Measurements from ENCODE around the gene SVBP.

SVBP gene

DNA sequence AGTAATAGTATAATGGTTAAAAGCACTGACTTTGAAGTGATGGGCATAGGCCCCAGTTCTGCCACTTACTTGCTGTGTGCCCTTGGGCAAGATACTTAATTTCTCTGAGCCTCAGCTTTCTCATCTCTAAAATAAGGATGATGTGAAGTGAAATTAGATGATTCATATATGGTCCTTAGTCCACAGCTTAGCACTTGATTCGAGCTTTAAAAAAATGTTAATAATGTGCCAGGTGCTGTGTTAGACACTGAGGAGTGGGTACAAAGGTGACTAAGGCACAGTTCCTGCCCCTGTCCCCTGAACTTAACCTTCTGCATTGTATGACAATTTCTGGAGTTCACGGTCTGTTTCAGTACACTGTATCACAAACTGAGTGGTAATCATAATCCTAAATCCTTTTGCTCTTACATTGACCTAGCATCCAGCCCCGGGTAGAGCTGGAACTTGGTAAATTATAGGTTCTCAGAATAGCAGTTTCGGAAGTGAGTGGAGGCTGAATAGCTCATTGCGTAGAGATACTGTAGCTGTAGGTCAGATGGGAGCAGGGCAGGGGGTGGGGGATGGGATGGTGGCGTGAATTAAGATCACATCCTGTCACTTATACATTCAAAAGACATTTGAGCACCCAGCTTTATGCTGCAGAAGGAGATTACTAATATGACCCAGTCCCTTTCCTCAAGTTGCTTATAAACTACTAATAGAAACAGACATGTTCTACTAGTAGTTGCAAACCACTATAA is 30.7 kb upstream of the SVBP start:
- POLR2A ChIA-PET = no interaction called here
- H3K9me3 ChIP-seq (ENCODE audit: control insufficient read depth, insufficient read depth, low read depth, low read length) = no peaks in the 10 kb centered on the region
- CTCF ChIA-PET = interaction anchor here (0.9 kb wide), 1 partner anchor 226 kb away, joined by 3 read pairs; no protein-coding TSS in a partner anchor

DNA sequence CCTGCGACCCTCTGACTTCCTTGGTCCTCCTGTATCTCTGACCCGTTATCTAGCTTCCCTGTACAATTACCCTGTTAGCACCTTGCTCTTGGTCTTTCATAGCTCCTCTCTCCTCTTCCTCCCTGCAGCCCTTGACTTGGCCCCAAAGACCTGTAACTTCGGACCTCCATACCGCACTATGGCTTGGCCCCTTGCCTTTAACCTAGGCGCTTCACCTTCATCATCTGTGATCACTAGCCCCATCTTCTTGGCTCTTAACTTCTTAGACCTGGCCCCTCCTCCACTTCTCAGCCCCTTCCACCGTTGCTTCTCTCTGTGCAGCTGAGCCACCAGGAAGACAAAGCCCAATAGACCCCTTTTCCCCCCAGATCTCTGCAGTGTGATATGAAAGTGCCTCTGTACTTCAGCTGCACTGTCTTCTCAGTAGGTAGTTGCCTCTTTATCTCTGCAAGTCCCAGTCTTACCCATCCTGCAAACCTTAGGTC is 30.0 kb upstream of the SVBP start:
- Histone ChIP-seq H3K36me3 (ENCODE audit: control insufficient read depth in 2 of 2, insufficient read depth in 1 of 2, low read length in 2 of 2) (peaks cover 10 to 57% of the 10 kb centered on the region in 2 experiments; a peak in 2 of 3 replicates), H3K4me3 (ENCODE audit: low read depth, low read length) (peak overlapping the region; percentile 85), H3K9me3 (ENCODE audit: control insufficient read depth, insufficient read depth, low read depth, low read length) (no peaks in the 10 kb centered on the region), H3K4me1 (ENCODE audit: control insufficient read depth, insufficient read depth, low read length) (no peaks in the 10 kb centered on the region), H3K27ac (ENCODE audit: extremely low read depth, low read depth, low read length) (peak overlapping the region; percentile 70)
- ChIA-PET CTCF (interaction anchor here (0.6 to 1.3 kb wide), 4 partner anchors 12 to 1027 kb away, joined by 3 to 6 read pairs (median 3); no protein-coding TSS in a partner anchor), POLR2A (interaction anchor here (1.3 to 2.6 kb wide), 8 partner anchors 9 to 80 kb away, joined by 4 to 35 read pairs (median 8); partner anchors contain the start of genes C1orf50, ERMAP, P3H1 and SVBP)
- no peak for TF ChIP-seq EGR2 (tag by site-specific recombination; IDR thresholded peaks at IDR 0.05; ENCODE audit: low read depth)
- 0 out of 2 replicates have a peak, but pooled peaks have one; percentile 10 for TF ChIP-seq ZNF133 (tag by site-specific recombination; IDR thresholded peaks at IDR 0.05)
- TF ChIP-seq, protein P1, sequence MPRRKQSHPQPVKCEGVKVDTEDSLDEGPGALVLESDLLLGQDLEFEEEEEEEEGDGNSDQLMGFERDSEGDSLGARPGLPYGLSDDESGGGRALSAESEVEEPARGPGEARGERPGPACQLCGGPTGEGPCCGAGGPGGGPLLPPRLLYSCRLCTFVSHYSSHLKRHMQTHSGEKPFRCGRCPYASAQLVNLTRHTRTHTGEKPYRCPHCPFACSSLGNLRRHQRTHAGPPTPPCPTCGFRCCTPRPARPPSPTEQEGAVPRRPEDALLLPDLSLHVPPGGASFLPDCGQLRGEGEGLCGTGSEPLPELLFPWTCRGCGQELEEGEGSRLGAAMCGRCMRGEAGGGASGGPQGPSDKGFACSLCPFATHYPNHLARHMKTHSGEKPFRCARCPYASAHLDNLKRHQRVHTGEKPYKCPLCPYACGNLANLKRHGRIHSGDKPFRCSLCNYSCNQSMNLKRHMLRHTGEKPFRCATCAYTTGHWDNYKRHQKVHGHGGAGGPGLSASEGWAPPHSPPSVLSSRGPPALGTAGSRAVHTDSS (tag by site-specific recombination; IDR thresholded peaks at IDR 0.05) = peak; percentile 33; the same call in 1 of the 2 replicates
- 0 out of 2 replicates have a peak, but pooled peaks have one; percentile 25 for TF ChIP-seq ZNF792 (tag by site-specific recombination; IDR thresholded peaks at IDR 0.05)
- peak; percentile 54; the same call in 1 of the 2 replicates for TF ChIP-seq SCRT2 (tag by site-specific recombination; IDR thresholded peaks at IDR 0.05)

More for the DNA sequence above, 30.7 kb upstream of the SVBP start:
- Histone ChIP-seq H3K4me1 (ENCODE audit: control insufficient read depth, insufficient read depth, low read length) (no peaks in the 10 kb centered on the region), H3K4me3 (ENCODE audit: low read depth, low read length) (no peak overlapping the region), H3K27ac (ENCODE audit: extremely low read depth, low read depth, low read length) (no peak overlapping the region), H3K36me3 (ENCODE audit: control insufficient read depth in 2 of 2, insufficient read depth in 1 of 2, low read length in 2 of 2) (peaks cover 10 to 57% of the 10 kb centered on the region in 2 experiments; a peak in 2 of 3 replicates)
- no peak for TF ChIP-seq KLF10 (tag by site-specific recombination; IDR thresholded peaks at IDR 0.05)
- TF ChIP-seq SP7 (tag by site-specific recombination; IDR thresholded peaks at IDR 0.05) = peak; percentile 32; the same call in 1 of the 2 replicates
- TF ChIP-seq ZNF354C (tag by site-specific recombination; IDR thresholded peaks at IDR 0.05; ENCODE audit: borderline replicate concordance, low read depth) = no peak

DNA sequence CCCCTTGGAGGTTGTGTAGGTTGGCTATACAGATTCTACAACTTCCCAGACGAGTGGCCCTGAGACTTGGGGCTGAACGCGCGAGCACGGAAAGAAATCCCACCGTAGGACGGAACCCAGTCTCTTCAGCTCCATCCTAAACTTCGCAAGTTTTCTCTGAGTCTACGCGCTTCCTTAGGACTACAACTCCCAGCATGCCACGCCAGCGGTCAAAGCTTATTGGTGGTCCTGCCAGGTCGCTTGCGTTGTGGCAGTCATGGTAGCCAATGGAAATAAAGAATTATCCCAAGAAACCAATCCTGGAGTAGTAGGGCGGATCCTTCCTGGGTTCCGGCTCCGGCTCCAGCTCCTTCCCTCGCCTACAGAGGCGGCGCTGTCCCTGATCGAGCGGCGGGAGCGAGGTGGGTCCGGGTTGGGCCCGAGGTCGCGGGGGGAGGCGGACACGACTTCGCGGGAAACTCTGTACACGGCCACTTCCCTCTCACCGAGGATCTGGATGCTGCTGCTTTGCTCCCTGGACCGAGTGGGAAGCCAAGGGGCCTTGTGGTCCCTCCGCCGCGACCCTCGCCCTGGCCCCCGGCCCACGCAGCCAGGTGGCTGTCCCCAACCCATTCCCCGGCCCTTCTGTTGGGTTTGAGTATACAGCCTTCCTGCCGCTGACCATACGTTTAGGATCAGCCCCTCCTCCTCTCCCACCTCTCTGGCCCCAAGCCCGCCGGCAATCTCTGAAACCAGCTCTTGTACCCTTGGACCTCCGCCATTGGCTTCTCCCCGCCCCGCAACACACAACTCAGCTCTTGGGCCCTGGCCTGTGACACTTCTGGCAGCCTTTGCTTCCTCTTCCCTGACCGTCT is 29.3 kb upstream of the SVBP start, which contains the start of gene ZNF691:
Gene ZNF691 (plus strand): TSS at position 357 of the 854 bp plus-strand sequence. CDS start 3,046 bp downstream, outside the sequence.
- CTCF ChIA-PET = interaction anchor here (0.5 to 1.3 kb wide), 13 partner anchors 9 to 1401 kb away, joined by 3 to 6 read pairs (median 4); no protein-coding TSS in a partner anchor
- H3K36me3 ChIP-seq (ENCODE audit: control insufficient read depth in 2 of 2, insufficient read depth in 1 of 2, low read length in 2 of 2) = peaks cover 10 to 57% of the 10 kb centered on the region in 2 experiments; a peak in 2 of 3 replicates
- H3K9me3 ChIP-seq (ENCODE audit: control insufficient read depth, insufficient read depth, low read depth, low read length) = no peaks in the 10 kb centered on the region
- H3K4me3 ChIP-seq (ENCODE audit: low read depth, low read length) = peak within 1 kb of the TSS; percentile 85
- POLR2A ChIA-PET = interaction anchor here (0.5 to 2.6 kb wide), 24 partner anchors 9 to 568 kb away, joined by 3 to 35 read pairs (median 4); partner anchors contain the start of genes C1orf50, ERMAP, P3H1 and SVBP
- no peaks in the 10 kb centered on the region for H3K4me1 ChIP-seq (ENCODE audit: control insufficient read depth, insufficient read depth, low read length)
- H3K27ac ChIP-seq (ENCODE audit: extremely low read depth, low read depth, low read length) = peak within 1 kb of the TSS; percentile 70
- TF ChIP-seq ZNF214 (tag by site-specific recombination; IDR thresholded peaks at IDR 0.05; ENCODE audit: borderline replicate concordance) (no peak), BCL11B (tag by site-specific recombination; IDR thresholded peaks at IDR 0.05; ENCODE audit: low read depth) (peak; percentile 82), ZNF211 (tag by site-specific recombination; IDR thresholded peaks at IDR 0.05; ENCODE audit: low read depth) (no peak), ZNF184 (tag by site-specific recombination; IDR thresholded peaks at IDR 0.05) (no peak), MZF1 (tag by site-specific recombination; IDR thresholded peaks at IDR 0.05; ENCODE audit: borderline replicate concordance) (no peak), ZNF335 (tag by site-specific recombination; conservative IDR thresholded peaks at IDR 0.05) (peak; percentile 99), ZNF112 (tag by site-specific recombination; IDR thresholded peaks at IDR 0.05) (no peak), ZNF48 (tag by site-specific recombination; IDR thresholded peaks at IDR 0.05) (no peak), ZNF654 (tag by site-specific recombination; IDR thresholded peaks at IDR 0.05; ENCODE audit: low read depth) (no peak), ZNF133 (tag by site-specific recombination; IDR thresholded peaks at IDR 0.05) (no peak), ZNF10 (tag by site-specific recombination; IDR thresholded peaks at IDR 0.05) (no peak; the same call in 1 of the 2 replicates)
- TF ChIP-seq, protein P2, sequence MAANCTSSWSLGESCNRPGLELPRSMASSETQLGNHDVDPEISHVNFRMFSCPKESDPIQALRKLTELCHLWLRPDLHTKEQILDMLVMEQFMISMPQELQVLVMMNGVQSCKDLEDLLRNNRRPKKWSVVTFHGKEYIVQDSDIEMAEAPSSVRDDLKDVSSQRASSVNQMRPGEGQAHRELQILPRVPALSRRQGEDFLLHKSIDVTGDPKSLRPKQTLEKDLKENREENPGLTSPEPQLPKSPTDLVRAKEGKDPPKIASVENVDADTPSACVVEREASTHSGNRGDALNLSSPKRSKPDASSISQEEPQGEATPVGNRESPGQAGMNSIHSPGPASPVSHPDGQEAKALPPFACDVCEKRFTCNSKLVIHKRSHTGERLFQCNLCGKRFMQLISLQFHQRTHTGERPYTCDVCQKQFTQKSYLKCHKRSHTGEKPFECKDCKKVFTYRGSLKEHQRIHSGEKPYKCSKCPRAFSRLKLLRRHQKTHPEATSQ (tag by site-specific recombination; IDR thresholded peaks at IDR 0.05) = no peak
- TF ChIP-seq, protein P3, sequence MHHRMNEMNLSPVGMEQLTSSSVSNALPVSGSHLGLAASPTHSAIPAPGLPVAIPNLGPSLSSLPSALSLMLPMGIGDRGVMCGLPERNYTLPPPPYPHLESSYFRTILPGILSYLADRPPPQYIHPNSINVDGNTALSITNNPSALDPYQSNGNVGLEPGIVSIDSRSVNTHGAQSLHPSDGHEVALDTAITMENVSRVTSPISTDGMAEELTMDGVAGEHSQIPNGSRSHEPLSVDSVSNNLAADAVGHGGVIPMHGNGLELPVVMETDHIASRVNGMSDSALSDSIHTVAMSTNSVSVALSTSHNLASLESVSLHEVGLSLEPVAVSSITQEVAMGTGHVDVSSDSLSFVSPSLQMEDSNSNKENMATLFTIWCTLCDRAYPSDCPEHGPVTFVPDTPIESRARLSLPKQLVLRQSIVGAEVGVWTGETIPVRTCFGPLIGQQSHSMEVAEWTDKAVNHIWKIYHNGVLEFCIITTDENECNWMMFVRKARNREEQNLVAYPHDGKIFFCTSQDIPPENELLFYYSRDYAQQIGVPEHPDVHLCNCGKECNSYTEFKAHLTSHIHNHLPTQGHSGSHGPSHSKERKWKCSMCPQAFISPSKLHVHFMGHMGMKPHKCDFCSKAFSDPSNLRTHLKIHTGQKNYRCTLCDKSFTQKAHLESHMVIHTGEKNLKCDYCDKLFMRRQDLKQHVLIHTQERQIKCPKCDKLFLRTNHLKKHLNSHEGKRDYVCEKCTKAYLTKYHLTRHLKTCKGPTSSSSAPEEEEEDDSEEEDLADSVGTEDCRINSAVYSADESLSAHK (tag by site-specific recombination; IDR thresholded peaks at IDR 0.05) = 0 out of 2 replicates have a peak, but pooled peaks have one; percentile 29
- TF ChIP-seq, protein P4, sequence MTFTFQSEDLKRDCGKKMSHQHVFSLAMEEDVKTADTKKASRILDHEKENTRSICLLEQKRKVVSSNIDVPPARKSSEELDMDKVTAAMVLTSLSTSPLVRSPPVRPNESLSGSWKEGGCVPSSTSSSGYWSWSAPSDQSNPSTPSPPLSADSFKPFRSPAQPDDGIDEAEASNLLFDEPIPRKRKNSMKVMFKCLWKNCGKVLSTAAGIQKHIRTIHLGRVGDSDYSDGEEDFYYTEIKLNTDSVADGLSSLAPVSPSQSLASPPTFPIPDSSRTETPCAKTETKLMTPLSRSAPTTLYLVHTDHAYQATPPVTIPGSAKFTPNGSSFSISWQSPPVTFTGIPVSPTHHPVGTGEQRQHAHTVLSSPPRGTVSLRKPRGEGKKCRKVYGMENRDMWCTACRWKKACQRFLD (tag by site-specific recombination; IDR thresholded peaks at IDR 0.05) = no peak
